Measurements from ENCODE around the gene ARL15.

The ARL15 gene

GRCh38 chr5:54206580-54207229 lies 103.7 kb downstream of the ARL15 start:
- DNase-seq (ENCODE audit: low read depth): no peak
- no peak overlapping the region for H3K4me3 ChIP-seq (ENCODE audit: low read depth, low read length)
- TF ChIP-seq CTCF (IDR thresholded peaks at IDR 0.05; ENCODE audit: low read depth, low read length): no peak
- TF ChIP-seq MAX (IDR thresholded peaks at IDR 0.05; ENCODE audit: low read depth, low read length): no peak
- no peak for TF ChIP-seq POLR2A (IDR thresholded peaks at IDR 0.05; ENCODE audit: extremely low read depth, insufficient read length)
- no peak for TF ChIP-seq MYC (IDR thresholded peaks at IDR 0.05; ENCODE audit: low read depth, low read length)

GRCh38 chr5:54205918-54206317 lies 104.5 kb downstream of the ARL15 start:
- TF ChIP-seq MYC (IDR thresholded peaks at IDR 0.05; ENCODE audit: low read depth, low read length) (no peak), CTCF (IDR thresholded peaks at IDR 0.05; ENCODE audit: low read depth, low read length) (no peak), POLR2A (IDR thresholded peaks at IDR 0.05; ENCODE audit: extremely low read depth, insufficient read length) (no peak), MAX (IDR thresholded peaks at IDR 0.05; ENCODE audit: low read depth, low read length) (no peak)
- no peak overlapping the region for H3K4me3 ChIP-seq (ENCODE audit: low read depth, low read length)
- no peak for DNase-seq (ENCODE audit: low read depth)

- no peak for TF ChIP-seq POLR2A (IDR thresholded peaks at IDR 0.05; ENCODE audit: extremely low read depth, insufficient read length)
- TF ChIP-seq MYC (IDR thresholded peaks at IDR 0.05; ENCODE audit: low read depth, low read length): no peak
- no peak for TF ChIP-seq MAX (IDR thresholded peaks at IDR 0.05; ENCODE audit: low read depth, low read length)
- no peak for TF ChIP-seq CTCF (IDR thresholded peaks at IDR 0.05; ENCODE audit: low read depth, low read length)
- H3K4me3 ChIP-seq (ENCODE audit: low read depth, low read length): no peak overlapping the region
- DNase-seq (ENCODE audit: low read depth): no peak
Observed at GRCh38 chr5:54205453-54205852, 104.9 kb downstream of the ARL15 start.

GRCh38 chr5:54197018-54197417 lies 113.4 kb downstream of the ARL15 start:
- no peak for DNase-seq (ENCODE audit: low read depth)
- TF ChIP-seq MYC (IDR thresholded peaks at IDR 0.05; ENCODE audit: low read depth, low read length) (no peak), CTCF (IDR thresholded peaks at IDR 0.05; ENCODE audit: low read depth, low read length) (no peak), POLR2A (IDR thresholded peaks at IDR 0.05; ENCODE audit: extremely low read depth, insufficient read length) (no peak), MAX (IDR thresholded peaks at IDR 0.05; ENCODE audit: low read depth, low read length) (no peak)
- no peak overlapping the region for H3K4me3 ChIP-seq (ENCODE audit: low read depth, low read length)

- no peak for DNase-seq (ENCODE audit: low read depth)
- TF ChIP-seq POLR2A (IDR thresholded peaks at IDR 0.05; ENCODE audit: extremely low read depth, insufficient read length): no peak
- no peak for TF ChIP-seq MAX (IDR thresholded peaks at IDR 0.05; ENCODE audit: low read depth, low read length)
- no peak for TF ChIP-seq MYC (IDR thresholded peaks at IDR 0.05; ENCODE audit: low read depth, low read length)
- TF ChIP-seq CTCF (IDR thresholded peaks at IDR 0.05; ENCODE audit: low read depth, low read length): no peak
- H3K4me3 ChIP-seq (ENCODE audit: low read depth, low read length): no peak overlapping the region
Observed at GRCh38 chr5:54195701-54196100, 114.7 kb downstream of the ARL15 start.
